HG03439 (cell line): ENCODE data around the gene PRR22.

Experiments used
- ATAC-seq: cut with Tn5 transposase; IDR thresholded peaks from one replicate; pipeline ENCODE4 v1.9.1; 2021; ENCODE audit warnings: mild to moderate bottlenecking, moderate library complexity; ENCODE audit not compliant: unreplicated experiment

PRR22 gene

DNA sequence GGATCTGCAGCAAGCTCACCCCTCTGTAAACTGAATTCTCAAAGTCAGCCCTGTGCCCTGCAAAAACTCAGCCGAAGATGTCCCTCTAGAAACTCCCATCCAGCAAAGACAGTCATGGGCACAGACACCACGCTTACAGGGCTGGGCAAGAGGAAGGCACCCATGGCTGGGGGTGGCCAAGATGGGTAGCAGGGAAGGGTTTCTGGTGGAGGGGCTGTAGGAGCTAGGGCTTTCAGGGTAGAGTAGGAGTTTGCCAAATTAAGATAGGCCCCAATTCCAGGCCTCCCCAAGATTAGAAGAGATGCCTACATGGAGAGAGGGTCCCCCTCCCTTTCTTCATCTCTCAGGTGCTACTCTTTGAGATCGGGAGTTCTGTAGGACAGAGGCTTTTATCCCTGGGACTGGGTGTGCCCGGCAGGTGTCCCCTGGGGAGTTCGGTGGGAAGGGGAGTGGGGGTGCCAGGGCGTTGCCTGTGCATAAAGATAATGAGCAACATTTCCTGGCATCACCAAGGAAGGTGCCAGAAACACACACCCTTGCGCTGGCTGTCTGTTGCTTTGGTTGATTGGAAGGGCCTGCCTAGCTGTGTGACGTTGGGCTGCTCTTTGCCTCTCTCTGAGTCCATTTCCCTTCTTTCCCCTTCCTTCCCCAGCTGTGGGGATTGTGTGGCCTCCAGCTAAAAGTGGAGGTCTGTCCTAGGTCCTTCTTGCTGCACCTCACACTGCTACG, 29.7 kb upstream of the PRR22 start:
- no peak for ATAC-seq

- no peak for ATAC-seq
Observed at GRCh38 chr19:5811117-5811516, 26.6 kb upstream of the PRR22 start.

DNA sequence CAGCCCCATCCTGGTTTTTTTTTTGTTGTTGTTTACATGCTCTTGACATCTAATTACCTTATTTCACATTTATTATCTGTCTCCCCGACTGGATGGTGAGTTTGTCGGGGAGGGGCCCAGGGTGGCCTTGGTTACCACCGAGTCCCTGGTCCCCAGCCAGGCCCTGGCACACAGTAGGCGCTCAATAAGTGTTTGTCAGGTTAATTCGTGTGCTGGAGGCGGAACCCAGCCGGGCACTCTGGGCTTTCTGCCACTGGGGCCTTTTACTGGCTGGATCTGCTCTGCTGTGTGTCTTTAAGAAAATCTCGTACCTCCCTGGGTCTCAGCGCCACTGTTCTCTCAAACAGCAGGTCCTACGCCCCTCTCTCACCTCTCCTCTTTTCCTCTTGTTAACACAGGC, 24.9 kb upstream of the PRR22 start:
- ATAC-seq = no peak

DNA sequence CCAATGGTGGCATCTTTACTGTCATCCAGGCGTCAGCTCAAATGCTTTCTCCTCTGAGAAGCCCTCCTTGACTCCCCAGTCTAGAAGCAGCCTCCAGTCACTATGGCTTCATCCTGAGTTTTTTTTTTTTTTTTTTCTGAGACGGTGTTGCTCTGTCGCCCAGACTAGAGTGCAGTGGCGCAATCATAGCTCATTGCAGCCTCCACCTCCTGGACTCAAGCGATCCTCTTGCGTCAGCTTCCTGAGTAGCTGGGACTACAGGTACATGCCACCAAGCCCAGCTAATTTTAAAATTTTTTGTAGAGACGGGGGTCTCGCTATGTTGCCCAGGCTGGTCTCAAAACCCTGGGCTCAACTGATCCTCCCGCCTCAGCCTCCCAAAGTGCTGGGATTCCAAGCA, 24.5 kb upstream of the PRR22 start:
- no peak for ATAC-seq

GRCh38 chr19:5808120-5808816, 23.7 kb upstream of the PRR22 start:
- ATAC-seq = no peak

DNA sequence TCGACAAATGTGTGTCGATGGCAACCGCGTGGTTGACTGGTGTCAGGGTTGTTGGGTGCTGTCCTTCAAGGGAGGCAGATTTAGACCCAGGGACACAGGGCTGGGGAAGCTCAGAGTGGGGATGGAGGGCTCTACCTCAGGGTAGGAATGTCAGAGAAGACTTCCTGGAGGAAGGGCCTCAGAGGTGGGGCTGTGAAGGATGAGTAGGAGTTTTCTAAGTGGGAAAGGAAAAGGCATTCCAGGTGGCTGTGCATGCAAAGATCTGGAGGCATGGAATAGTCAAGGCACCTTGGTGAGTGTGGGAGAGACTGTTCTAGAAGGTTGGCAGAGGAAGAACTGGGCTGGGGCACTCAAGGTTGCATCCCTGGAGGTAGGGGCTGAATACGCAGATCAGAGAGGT, 22.4 kb upstream of the PRR22 start:
- no peak for ATAC-seq

- no peak for ATAC-seq
Observed at GRCh38 chr19:5806133-5806489, 21.6 kb upstream of the PRR22 start.

- no peak for ATAC-seq
Observed at GRCh38 chr19:5805462-5806132, 21.1 kb upstream of the PRR22 start.

DNA sequence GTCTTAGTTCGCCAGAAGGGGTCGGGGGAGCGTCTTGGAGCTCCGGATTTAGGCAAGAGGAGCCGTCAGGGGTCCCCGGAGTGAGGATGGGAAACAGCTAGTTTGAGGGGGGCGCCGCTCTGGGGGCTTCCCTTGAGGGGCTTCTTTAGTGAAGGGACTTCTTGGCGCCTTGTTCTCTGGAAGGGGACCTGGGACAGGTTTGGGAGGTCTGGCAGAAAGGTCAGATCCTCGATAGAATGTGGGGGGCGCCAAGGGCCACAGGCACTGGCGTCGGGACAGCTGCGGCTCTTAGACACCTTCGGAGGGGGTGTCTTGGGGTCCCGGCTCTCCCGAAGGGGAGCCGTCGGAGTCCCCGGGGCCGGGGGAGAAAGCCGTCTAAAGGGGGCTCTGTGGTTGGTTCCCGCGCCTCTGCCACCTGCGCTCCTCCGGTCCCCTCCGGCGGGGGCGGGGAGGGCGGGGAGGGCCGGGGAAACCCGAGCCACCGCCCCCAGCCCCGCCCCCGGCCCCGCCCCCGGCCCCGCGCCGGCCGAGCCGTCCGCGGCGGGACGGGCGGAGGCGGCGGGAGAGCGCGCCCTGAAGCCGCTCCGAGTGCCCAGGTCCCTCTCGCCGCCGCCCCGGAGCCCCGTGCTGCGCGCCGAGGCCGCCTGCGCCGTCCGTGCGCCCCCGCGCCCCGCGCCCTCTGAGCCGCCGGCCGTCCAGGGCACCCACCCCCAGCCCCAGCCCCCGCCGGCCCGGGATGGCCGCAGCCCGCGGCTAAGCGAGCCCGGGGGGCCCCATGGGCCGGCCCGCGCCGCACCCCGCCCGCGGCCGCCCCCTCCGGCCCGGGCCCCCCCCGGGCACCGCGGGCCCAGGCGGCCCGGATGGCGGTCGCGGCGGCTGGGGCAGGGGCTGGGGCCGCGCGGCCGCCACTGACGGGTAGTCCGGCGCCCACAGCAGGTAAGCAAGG, 20.2 kb upstream of the PRR22 start, which contains the start of gene NRTN:
Gene NRTN, plus strand, starts transcription at position 552 of the 946 bp plus-strand sequence. CDS start 19,099 bp downstream, outside the sequence.
- ATAC-seq = no peak

DNA sequence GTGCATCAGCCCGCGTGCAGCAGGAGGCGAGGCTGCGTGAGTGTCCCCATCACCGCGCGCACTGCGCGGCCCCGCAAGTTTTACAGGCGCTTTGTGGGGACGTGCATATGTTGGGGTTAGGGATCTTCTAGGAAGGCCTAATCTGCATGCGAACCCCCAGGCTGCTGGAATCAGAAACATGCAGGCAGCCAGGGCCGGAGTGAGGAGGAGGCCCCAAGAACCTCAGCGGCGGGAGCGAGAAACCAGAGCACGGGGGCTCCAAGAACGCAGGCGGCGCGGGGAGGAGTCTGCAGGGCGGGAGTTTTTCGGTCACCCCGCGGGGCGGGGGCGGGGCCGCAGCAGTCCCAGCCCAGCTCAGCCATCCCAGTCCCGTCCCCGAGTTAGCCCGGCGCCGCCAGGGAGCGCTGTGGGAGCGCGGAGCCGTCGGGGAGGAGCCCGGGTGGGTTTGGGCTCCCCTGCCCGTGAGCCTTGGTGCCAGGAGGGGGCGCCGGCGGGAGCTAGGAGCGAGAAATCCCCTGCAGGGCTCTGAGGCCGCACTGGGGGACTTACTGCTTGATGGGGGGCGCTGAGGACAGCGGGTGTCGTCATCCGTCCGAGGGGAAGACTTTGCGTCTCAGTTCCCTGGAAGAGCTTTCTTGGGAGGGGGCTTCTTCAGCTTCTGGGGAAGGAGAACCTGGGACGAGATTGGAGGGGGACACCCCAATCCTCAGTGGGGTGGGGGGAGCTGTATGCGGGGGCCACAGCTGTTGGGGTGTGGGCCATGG, 19.4 kb upstream of the PRR22 start:
- ATAC-seq = no peak

DNA sequence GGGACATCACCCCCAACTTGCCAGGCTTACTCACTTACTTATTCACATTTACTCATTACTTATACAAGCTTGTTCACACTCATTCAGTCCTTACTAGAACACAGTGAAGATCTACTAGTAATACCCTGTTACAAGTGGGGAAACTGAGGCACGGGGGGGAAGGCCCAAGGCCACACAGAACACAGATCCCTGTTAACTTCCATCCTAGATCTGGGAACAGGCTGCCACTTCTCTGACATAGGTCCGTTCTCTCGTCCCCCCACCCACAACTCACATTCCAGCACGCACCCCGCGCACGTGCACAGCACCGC, 18.9 kb upstream of the PRR22 start:
- ATAC-seq = no peak

GRCh38 chr19:5801796-5802619, 17.5 kb upstream of the PRR22 start:
- ATAC-seq = no peak

DNA sequence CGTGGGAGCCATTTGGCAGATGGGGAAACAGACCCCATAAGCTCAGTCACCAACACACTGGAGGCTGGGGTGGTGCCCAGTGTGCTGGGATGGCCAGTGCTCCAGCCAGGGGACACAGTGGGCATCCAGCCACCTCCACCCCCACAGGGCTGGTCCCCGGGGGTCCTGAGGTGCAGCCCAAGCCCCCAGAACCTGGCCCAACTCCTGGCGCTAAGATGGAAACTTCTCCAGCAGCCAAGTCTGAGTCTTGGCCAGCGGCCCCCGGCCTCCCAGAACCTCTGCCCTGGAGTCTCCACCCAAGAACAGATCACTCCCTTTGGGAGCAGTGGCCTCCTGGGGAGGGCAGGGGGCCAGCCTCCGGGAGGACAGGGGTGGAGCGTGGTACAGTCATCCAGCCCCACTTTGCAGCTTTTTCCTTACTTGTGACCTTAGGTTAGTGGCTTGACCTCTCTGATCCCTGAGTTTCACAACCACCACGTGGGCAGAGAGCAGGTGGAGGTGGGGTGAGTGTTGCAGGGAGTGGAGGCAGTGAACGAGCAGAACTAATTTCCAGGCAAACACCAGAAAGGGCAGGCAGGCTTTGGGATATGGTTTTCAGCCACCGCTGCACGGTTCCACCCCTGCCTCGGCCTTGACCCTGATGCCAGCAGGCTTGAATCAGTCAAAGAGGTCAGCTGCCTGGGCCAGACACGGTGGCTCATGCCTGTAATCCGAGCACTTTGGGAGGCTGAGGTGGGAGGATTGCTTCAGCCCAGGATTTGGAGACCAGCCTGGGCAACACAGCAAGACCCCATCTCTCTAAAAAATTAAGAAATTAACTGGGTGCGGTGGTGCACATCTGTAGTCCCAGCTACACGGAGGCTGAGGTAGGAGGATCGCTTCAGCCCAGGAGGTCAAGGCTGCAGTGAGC, 16.1 kb upstream of the PRR22 start:
- ATAC-seq = no peak

DNA sequence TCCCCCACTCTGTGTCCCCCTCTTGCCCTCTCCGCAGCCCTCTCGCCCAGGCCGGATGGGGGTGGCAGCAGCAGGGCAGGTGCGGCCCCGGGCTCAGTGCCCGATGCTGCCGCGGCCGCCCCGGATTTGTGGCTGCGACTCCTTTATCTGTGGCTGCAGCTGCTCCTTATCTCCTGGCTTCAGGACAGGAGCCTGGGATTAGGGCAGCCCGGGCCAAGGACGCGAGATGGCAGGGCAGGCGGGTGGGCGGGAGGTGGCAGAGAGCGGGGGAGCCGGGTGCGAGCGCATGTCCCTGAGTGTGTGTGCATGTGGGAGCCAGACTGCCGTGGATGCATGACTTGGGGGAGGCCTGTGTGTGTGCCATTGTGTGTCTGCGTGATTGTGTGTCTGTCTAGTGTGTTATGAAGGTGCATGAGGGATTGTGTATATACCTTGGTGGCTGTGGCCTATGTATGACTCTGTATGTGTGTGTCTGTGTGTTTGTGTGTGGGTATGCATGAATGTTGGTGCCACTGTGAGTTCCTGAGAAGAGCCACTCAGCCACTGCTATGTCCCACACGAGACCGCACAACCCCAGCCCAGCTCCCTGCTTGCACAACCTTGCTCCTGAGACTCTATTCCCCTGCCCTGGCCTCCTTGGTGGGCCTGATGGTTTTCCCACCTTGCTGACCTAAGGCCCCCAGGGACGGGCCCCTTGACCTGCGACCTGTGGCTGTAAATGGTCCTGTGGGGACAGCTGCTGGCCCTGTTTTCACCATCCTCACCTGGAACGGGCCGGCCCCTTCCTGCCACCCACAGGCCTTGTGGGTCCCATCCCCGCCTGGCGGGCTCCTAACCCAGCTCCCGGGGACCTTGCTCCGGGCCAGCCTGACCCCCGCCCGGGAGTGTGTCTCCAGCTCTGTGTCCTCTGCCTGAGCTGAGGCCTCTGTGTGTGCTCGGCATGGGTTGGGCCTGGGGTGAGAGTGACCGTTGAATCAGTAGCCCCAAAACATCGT, 15.0 kb upstream of the PRR22 start:
- ATAC-seq = no peak

DNA sequence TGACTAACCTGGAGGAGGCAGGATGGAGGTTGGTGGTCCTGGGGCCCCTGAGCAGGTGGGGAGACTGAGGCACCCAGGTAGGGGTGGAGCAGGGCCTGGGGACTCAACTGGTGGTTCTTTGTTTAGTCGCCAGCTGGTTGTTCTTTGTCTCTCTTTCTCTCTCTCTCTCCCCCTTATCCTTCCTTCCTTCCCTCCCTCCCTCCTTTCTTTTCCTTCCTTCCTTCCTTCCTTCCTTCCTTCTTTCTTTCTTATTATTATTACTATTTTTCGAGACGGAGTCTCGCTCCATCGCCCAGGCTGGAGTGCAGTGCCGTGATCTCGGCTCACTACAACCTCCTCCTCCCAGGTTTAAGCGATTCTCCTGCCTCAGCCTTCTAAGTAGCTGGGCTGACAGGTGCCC, 13.7 kb upstream of the PRR22 start:
- ATAC-seq = no peak

DNA sequence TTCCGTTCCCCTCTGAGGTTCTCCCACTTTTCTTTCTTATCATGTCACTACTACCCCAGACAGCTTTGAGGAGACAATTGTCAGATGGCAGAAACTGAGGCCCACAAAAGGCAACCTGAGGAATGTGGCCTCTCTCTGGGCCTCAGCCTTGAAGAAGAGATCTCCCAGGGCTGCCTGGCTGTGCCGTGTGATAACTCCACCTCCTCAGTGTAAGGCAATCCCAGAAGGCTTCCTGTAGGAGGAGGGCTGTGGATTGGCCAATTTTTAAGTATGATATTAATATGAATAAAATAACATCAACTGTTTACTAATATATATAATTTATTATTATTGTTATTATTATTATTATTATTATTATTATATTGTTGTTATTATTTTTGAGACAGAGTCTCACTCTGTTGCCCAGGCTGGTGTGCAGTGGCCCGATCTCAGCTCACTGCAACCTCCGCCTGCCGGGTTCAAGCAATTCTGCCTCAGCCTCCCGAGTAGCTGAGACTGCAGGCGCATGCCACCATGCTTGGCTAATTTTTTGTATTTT, 10.9 kb upstream of the PRR22 start:
- ATAC-seq = no peak

DNA sequence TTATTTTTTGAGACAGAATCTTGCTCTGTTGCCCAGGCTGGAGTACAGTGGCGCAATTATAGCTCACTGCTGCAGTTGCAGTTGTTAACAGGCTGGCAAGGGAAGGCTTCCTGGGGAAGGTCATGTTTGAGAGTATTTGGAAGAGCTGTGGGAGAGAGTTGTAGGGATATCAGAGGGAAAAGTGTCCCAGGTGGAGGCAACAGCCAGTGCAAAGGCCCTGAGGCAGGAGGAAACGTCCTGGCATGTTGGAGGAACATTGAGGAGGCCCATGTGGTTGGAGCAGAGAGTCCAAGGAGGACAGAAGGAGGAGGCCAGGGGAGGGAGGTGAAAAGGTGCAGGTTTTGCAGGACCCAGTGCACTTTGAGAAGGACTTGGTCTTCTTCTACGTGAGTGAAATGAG, 8.6 kb upstream of the PRR22 start:
- no peak for ATAC-seq
